ENCODE data around the gene PFDN1.

- TF ChIP-seq CTCF (IDR thresholded peaks at IDR 0.05), result no peak
- TF ChIP-seq POLR2A (IDR thresholded peaks at IDR 0.05), result no peak
Observed at GRCh38 chr5:140298183-140298601, 4.7 kb downstream of the PFDN1 start.

Data from uterus (tissue), 2 donors.